Measurements from ENCODE around the gene PTPRT. TPM values are rescaled to one million over a fixed set of nuclear protein-coding genes. Genes with fewer than 3 reads are reported as not detected.
A peak's percentile ranks its signal among the peaks of the same experiment; 100 is the strongest.

PTPRT gene
- total RNA-seq, 4 donors from 2014 or later = 0.63 to 2.2 (median 1.8) TPM

DNA sequence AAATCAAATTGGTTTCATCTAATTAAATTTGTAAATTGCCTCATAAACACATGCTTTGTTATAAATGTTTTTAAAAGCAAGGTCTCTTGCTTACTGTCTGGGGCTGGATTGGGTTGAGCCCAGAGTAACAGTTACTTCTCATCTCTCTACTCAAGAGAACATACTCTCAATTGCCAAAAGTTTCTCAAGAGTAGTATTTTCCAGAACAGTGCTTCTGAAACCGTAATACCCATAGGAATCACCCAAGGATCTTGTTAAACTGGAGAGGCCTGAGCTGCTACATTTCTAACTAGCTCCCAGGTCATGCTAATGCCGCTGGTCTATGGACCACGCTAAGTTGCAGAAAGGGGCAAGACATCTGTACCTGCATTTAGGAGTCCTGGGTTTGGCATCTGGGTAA lies 744.9 kb downstream of the PTPRT start:
- ATAC-seq (ENCODE audit: low FRiP score) (no peak), DNase-seq (ENCODE audit: low spot score) (no peak)
- TF ChIP-seq, protein P1, sequence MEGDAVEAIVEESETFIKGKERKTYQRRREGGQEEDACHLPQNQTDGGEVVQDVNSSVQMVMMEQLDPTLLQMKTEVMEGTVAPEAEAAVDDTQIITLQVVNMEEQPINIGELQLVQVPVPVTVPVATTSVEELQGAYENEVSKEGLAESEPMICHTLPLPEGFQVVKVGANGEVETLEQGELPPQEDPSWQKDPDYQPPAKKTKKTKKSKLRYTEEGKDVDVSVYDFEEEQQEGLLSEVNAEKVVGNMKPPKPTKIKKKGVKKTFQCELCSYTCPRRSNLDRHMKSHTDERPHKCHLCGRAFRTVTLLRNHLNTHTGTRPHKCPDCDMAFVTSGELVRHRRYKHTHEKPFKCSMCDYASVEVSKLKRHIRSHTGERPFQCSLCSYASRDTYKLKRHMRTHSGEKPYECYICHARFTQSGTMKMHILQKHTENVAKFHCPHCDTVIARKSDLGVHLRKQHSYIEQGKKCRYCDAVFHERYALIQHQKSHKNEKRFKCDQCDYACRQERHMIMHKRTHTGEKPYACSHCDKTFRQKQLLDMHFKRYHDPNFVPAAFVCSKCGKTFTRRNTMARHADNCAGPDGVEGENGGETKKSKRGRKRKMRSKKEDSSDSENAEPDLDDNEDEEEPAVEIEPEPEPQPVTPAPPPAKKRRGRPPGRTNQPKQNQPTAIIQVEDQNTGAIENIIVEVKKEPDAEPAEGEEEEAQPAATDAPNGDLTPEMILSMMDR (IDR thresholded peaks at IDR 0.05) = no peak

DNA sequence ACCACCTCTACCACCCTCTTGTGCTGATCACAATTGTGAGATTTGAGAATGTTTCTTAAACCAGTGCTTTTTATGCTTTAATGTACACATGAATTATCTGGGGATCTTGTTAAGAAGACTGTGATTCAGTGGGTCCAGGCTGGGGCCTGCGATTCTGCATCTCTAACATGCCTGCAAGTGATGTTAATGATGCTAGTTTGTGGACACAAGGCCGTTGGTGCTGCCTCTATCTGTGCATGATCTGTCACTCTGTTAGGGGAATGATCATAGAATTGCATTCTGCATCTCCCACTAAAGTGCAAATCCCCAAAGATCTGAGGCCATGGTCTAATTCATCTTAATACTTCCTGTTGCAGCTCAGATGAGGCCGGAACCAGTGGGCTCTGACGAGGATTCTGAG lies 746.5 kb downstream of the PTPRT start:
- no peak for ATAC-seq (ENCODE audit: low FRiP score)
- no peak for DNase-seq (ENCODE audit: low spot score)
- TF ChIP-seq, protein P1 (IDR thresholded peaks at IDR 0.05) = no peak

DNA sequence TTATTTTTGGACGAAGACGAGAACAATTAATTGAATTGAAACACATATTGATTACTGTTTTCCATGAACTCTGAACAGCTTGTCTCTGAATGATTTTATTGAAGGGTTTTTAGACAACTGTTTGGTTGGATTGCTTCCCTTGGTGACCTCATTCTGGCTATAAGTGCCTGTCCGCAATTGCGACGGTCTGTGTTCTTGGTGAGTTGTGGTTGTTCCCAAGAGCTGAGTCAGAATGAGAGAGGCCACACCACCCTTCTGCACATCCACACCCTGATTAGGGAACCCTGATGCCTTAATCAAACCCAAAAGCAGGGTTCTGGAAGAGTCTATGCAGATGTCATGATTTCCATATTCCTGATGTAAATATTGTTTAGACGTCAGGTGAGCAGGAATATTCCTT lies 747.0 kb downstream of the PTPRT start:
- no peak for ATAC-seq (ENCODE audit: low FRiP score)
- TF ChIP-seq, protein P1 (IDR thresholded peaks at IDR 0.05) = no peak
- DNase-seq (ENCODE audit: low spot score) = no peak

DNA sequence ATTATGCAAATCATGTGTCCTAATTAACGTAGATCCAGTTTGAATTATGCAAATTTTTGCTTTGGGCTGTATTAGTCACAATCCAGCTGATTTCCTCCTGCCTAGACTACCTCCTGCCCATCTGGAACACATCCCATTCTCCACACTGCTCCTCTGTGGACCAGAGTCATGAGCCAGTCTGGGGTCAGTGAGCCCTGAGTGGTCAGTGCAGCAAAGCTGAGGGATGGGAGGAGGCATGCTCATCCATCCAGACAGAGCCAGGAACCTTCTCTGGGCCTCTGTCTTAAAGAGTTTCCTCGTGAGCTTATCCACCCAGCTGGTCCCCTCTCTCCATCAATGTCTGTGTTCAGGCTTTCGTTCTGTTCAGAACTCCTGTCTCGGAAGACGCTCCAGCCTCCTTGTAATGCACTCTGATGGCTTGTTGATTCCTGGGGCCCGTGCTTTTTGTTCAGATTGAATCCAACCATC lies 747.8 kb downstream of the PTPRT start:
- ATAC-seq (ENCODE audit: low FRiP score) (no peak), DNase-seq (ENCODE audit: low spot score) (no peak)
- TF ChIP-seq, protein P1 (IDR thresholded peaks at IDR 0.05) = no peak

DNA sequence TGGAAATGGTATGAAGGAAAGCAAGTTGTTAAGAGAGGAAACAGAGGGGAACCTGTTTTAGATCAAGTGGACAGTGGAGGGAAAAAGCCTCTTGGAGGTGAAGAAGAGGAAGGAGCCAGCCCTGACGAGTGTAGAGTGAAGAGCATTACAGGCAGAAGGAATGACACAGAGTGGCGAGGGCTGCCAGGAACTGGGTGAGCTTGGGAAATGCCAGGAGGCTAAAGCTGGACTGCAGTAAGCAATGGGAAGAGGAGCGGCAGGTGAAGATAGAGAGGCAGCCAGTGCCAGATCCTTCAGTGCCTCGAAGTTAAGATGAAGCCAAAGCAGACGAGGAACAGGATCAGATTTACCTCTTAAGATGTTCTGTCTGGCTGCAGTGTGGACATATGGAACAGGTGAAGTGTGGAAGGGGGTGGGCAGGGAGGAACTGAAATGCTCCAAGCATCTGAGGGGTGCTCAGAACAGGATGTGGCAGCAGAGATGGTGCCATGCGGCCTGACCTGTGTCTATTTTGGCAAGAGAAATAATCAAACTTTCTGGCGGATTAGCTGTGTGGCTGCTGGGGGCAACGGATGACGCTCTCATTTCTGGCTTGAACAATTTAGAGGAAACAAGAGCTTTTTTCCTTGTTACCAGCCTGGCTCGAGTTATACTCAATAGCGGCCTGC lies 748.4 kb downstream of the PTPRT start:
- ATAC-seq (ENCODE audit: low FRiP score) = peak; percentile 38
- TF ChIP-seq, protein P1 (IDR thresholded peaks at IDR 0.05) = no peak
- DNase-seq (ENCODE audit: low spot score) = no peak

DNA sequence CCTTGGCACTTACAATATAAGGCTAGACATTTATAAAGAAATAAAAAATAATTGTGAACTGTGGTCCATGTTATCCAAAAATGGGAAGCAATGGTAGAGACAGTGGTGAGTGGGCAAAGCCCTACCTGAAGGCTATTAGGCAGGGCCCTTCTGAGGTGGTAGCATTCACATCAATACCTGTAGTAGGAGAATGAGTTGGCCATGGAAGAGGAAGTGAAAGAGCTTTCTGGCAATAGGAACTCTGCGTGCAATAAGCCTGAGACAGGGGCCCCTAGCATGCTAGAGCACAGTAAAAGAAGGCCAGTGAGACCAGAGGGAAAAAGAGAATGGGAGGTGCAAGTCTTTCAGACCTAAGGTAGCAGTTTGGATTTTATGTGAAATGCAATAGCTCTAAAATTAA lies 754.5 kb downstream of the PTPRT start:
- DNase-seq (ENCODE audit: low spot score) (no peak), ATAC-seq (ENCODE audit: low FRiP score) (no peak)
- TF ChIP-seq, protein P1 (IDR thresholded peaks at IDR 0.05) = no peak
